Trophoblast cell (in vitro differentiated cells and primary cell): ENCODE results near the gene LEP.
"Not testable (repeated sequence)": the region's sequence is repeated elsewhere in the genome, so short reads cannot be mapped to it uniquely, and the experiment has no call there.

Experiments
- DNase-seq, 2 donors: peaks; one replicate each; pipeline ENCODE4 v3.0.0-alpha.2; 2016
- H2AFZ ChIP-seq: 2 replicates; pipeline ENCODE4 v1.6.1; 2013; ENCODE audit warnings: low read length, moderate library complexity, mild to moderate bottlenecking; ENCODE audit not compliant: insufficient read depth, poor library complexity
- H2AK5ac ChIP-seq: 2 replicates; pipeline ENCODE4 v1.6.1; 2013; ENCODE audit warnings: mild to moderate bottlenecking, low read length
- H2BK120ac ChIP-seq: 2 replicates; pipeline ENCODE4 v1.6.1; 2013; ENCODE audit warnings: low read length, mild to moderate bottlenecking, moderate library complexity; ENCODE audit not compliant: insufficient read depth, poor library complexity
- H2BK12ac ChIP-seq: 2 replicates; pipeline ENCODE4 v1.6.1; 2013; ENCODE audit warnings: mild to moderate bottlenecking, low read length, moderate library complexity
- H2BK5ac ChIP-seq: 2 replicates; pipeline ENCODE4 v1.6.1; 2013; ENCODE audit warnings: low read length, low read depth, moderate library complexity, mild to moderate bottlenecking; ENCODE audit not compliant: poor library complexity
- H3K14ac ChIP-seq: 2 replicates; pipeline ENCODE4 v1.6.1; 2013; ENCODE audit warnings: mild to moderate bottlenecking, low read length
- H3K18ac ChIP-seq: 2 replicates; pipeline ENCODE4 v1.6.1; 2013; ENCODE audit warnings: mild to moderate bottlenecking, low read length
- H3K23ac ChIP-seq: 2 replicates; pipeline ENCODE4 v1.6.1; 2013; ENCODE audit warnings: low read length
- H3K27ac ChIP-seq: 2 replicates; pipeline ENCODE4 v1.5.1; 2013; ENCODE audit warnings: low read depth, mild to moderate bottlenecking, inconsistent platforms, low read length, moderate library complexity
- H3K27me3 ChIP-seq: 2 replicates; pipeline ENCODE4 v1.6.1; 2013; ENCODE audit warnings: inconsistent platforms, mild to moderate bottlenecking, low read length, moderate library complexity; ENCODE audit not compliant: insufficient read depth
- H3K36me3 ChIP-seq, 2 experiments: 1 replicate in 1 of 2; 2 replicates in 1 of 2; pipeline ENCODE4 v1.6.1; 2013; ENCODE audit warnings: low read length in 2 of 2, mild to moderate bottlenecking in 2 of 2, moderate library complexity in 1 of 2; ENCODE audit not compliant: insufficient read depth in 2 of 2, control insufficient read depth in 1 of 2
- H3K4ac ChIP-seq: 2 replicates; pipeline ENCODE4 v1.6.1; 2013; ENCODE audit warnings: low read depth, mild to moderate bottlenecking, low read length, moderate library complexity
- H3K4me1 ChIP-seq, 2 experiments: 1 replicate in 1 of 2; 2 replicates in 1 of 2; pipeline ENCODE4 v1.6.1; 2013; ENCODE audit warnings: low read length in 2 of 2, mild to moderate bottlenecking in 2 of 2, moderate library complexity in 1 of 2; ENCODE audit not compliant: insufficient read depth in 2 of 2, control insufficient read depth in 1 of 2
- H3K4me2 ChIP-seq: 2 replicates; pipeline ENCODE4 v1.6.1; 2013; ENCODE audit warnings: inconsistent platforms, mild to moderate bottlenecking, low read length, moderate library complexity
- H3K4me3 ChIP-seq: 2 replicates; pipeline ENCODE4 v1.5.1; 2013; ENCODE audit warnings: mild to moderate bottlenecking, low read depth, low read length, inconsistent platforms
- H3K79me1 ChIP-seq: one replicate; pipeline ENCODE4 v1.6.1; 2013; ENCODE audit warnings: low read length
- H3K79me2 ChIP-seq: 2 replicates; pipeline ENCODE4 v1.6.1; 2013; ENCODE audit warnings: low read length, mild to moderate bottlenecking; ENCODE audit not compliant: control insufficient read depth, insufficient read depth, poor library complexity
- H3K9ac ChIP-seq: 2 replicates; pipeline ENCODE4 v1.6.1; 2013; ENCODE audit warnings: mild to moderate bottlenecking, low read length
- H3K9me3 ChIP-seq: 2 replicates; pipeline ENCODE4 v1.6.1; 2013; ENCODE audit warnings: low read depth, mild to moderate bottlenecking, control low read depth, inconsistent platforms, low read length; ENCODE audit not compliant: insufficient read depth
- H4K12ac ChIP-seq: 2 replicates; pipeline ENCODE4 v1.6.1; 2013; ENCODE audit warnings: low read depth, mild to moderate bottlenecking, low read length, moderate library complexity
- H4K8ac ChIP-seq: 2 replicates; pipeline ENCODE4 v1.6.1; 2013; ENCODE audit warnings: low read depth, mild to moderate bottlenecking, low read length, moderate library complexity
- H4K91ac ChIP-seq: one replicate; pipeline ENCODE4 v1.6.1; 2013; ENCODE audit warnings: low read depth, mild to moderate bottlenecking, low read length, moderate library complexity
- WGBS: extraction: QIAGEN DNeasy Blood & Tissue Kit; methylation state at CpG from one replicate; pipeline ENCODE4 v1.1.7; 2013; ENCODE audit warnings: missing lambda C conversion rate; ENCODE audit not compliant: insufficient read length, insufficient coverage; ENCODE audit errors: extremely low coverage; 5-methylcytosine and 5-hydroxymethylcytosine counted together

LEP gene

DNA sequence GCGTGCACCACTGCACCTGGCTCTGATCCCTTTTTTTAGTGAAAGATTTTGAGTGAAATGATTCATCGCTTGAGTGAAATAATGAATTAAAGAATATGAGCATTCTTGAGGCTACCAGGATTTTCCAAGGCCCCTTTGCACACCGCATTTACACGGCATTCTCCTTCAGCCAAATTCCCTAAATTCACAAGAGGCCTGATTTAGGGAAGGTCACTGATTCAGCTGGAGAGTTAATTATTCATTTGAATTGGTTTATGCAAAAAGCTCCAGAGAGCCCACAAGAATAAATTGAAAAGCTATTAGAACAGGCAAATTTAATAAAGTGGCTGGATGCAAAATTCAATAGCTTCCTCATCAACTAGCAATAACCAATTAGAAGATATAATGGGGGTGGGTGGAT is 46.5 kb downstream of the LEP start:
- Histone ChIP-seq H3K27ac (no peak overlapping the region), H3K79me2 (no peaks in the 10 kb centered on the region), H3K9ac (no peak overlapping the region), H2AK5ac (no peak overlapping the region), H2BK120ac (no peak overlapping the region), H2BK12ac (no peak overlapping the region), H3K4me1 (no peaks in the 10 kb centered on the region), H3K18ac (no peak overlapping the region), H2BK5ac (no peak overlapping the region), H3K4me3 (no peak overlapping the region), H2AFZ (no peak overlapping the region), H3K27me3 (no peaks in the 10 kb centered on the region), H3K36me3 (no peaks in the 10 kb centered on the region), H4K8ac (no peak overlapping the region), H3K23ac (no peak overlapping the region), H4K91ac (no peak overlapping the region), H3K9me3 (peaks cover 2% of the 10 kb centered on the region), H3K4ac (no peak overlapping the region), H4K12ac (no peak overlapping the region), H3K14ac (no peak overlapping the region), H3K4me2 (no peak overlapping the region), H3K79me1 (no peaks in the 10 kb centered on the region)
- no peak for DNase-seq
- no CpG with 5 or more reads among the region's 4 CpGs for WGBS

DNA sequence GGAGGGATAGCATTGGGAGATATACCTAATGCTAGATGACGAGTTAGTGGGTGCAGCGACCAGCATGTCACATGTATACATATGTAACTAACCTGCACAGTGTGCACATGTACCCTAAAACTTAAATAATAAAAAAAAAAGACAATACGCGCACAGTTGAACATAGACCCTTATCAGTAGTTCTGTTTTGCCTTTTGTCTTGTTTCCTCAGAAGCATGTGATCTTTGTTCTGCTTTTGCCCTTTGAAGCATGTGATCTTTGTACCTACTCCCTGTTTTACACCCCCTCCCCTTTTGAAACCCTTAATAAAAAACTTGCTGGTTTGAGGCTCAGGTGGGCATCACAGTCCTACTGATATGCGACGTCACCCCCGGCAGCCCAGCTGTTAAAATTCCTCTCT is 56.9 kb downstream of the LEP start:
- not testable (repeated sequence) for H3K4ac ChIP-seq, H2BK5ac ChIP-seq, H3K79me2 ChIP-seq, H4K91ac ChIP-seq, DNase-seq, H3K18ac ChIP-seq, H3K9ac ChIP-seq, H3K14ac ChIP-seq, H3K23ac ChIP-seq, H3K27me3 ChIP-seq, H4K8ac ChIP-seq, H3K4me3 ChIP-seq, H3K27ac ChIP-seq, H3K36me3 ChIP-seq, H3K4me1 ChIP-seq, H3K79me1 ChIP-seq, H3K4me2 ChIP-seq, H3K9me3 ChIP-seq, H2BK120ac ChIP-seq, H4K12ac ChIP-seq, H2BK12ac ChIP-seq, H2AFZ ChIP-seq, H2AK5ac ChIP-seq
- WGBS = no CpG with 5 or more reads among the region's 7 CpGs

DNA sequence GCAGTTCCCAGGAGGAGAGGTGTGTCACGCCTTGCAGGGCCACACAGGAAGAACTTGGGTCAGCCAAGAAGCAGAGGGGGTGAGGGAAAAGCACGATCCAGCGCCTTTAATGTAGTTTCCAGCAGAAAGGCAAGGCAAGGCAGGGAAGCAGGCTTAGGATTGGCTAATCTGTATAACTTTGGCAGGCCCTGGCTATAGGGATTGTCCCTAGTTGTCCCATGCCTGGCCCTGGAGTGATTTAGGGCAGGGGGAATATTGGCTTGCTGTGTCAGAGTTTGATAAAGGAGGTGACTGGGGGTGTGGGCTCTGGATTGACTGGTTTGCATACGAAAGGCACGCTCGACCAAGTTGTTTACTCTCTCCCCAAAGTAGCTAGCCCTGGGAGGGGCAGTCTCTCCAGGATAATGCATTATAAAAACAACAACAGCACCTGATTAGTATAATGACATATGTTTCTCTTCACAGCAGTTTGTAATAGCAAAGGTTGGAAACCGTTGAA is 58.1 kb downstream of the LEP start:
- H3K4ac ChIP-seq = no peak overlapping the region
- no peaks in the 10 kb centered on the region for H3K4me1 ChIP-seq
- no peak for DNase-seq
- H3K9me3 ChIP-seq = no peaks in the 10 kb centered on the region
- H3K4me3 ChIP-seq = no peak overlapping the region
- no peaks in the 10 kb centered on the region for H3K79me1 ChIP-seq
- H2AFZ ChIP-seq = no peak overlapping the region
- H3K4me2 ChIP-seq = no peak overlapping the region
- peaks cover 6 to 7% of the 10 kb centered on the region in 2 experiments for H3K36me3 ChIP-seq
- no peak overlapping the region for H2BK12ac ChIP-seq
- no CpG with 5 or more reads among the region's 7 CpGs for WGBS
- no peak overlapping the region for H4K91ac ChIP-seq
- no peak overlapping the region for H2BK5ac ChIP-seq
- no peak overlapping the region for H3K23ac ChIP-seq
- no peaks in the 10 kb centered on the region for H3K79me2 ChIP-seq
- no peak overlapping the region for H2BK120ac ChIP-seq
- H3K27me3 ChIP-seq = no peaks in the 10 kb centered on the region
- no peak overlapping the region for H4K8ac ChIP-seq
- H3K9ac ChIP-seq = no peak overlapping the region
- H3K18ac ChIP-seq = no peak overlapping the region
- no peak overlapping the region for H3K14ac ChIP-seq
- no peak overlapping the region for H2AK5ac ChIP-seq
- H4K12ac ChIP-seq = no peak overlapping the region
- no peak overlapping the region for H3K27ac ChIP-seq

DNA sequence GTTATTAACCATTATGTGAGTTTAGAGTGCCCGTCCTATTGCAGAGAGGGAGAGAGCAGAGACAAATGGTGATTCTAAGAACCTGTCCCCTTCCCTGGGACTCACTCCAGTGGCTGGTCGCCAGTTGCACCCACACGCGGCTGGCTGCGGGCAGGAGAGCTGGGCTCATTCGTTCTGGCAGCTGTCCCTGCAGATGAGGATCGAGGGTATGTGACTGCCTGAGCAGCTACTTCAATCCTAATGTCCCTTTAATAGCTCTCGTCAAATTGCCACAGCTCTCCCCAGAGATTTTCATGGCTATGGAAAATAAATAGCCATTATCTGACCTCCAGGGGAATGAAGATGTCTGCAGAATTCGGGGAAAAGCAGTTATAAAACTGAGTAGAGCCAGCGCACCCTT is 61.1 kb downstream of the LEP start:
- WGBS = no CpG with 5 or more reads among the region's 10 CpGs
- no peak overlapping the region for H4K12ac ChIP-seq

More for the DNA sequence above, 61.1 kb downstream of the LEP start:
- no peak overlapping the region for H2BK12ac ChIP-seq
- no peak overlapping the region for H2AFZ ChIP-seq
- no peak overlapping the region for H3K4me3 ChIP-seq
- H3K27me3 ChIP-seq = no peaks in the 10 kb centered on the region
- no peak overlapping the region for H2BK120ac ChIP-seq
- H3K4ac ChIP-seq = no peak overlapping the region
- H3K79me1 ChIP-seq = no peaks in the 10 kb centered on the region
- no peak overlapping the region for H3K23ac ChIP-seq
- no peak overlapping the region for H2AK5ac ChIP-seq
- H4K91ac ChIP-seq = no peak overlapping the region
- H2BK5ac ChIP-seq = no peak overlapping the region
- H3K9me3 ChIP-seq = no peaks in the 10 kb centered on the region
- no peak for DNase-seq
- peaks cover 16 to 22% of the 10 kb centered on the region in 2 experiments for H3K36me3 ChIP-seq
- no peak overlapping the region for H3K18ac ChIP-seq
- no peaks in the 10 kb centered on the region for H3K79me2 ChIP-seq
- H3K4me1 ChIP-seq = no peaks in the 10 kb centered on the region
- no peak overlapping the region for H3K4me2 ChIP-seq
- no peak overlapping the region for H3K14ac ChIP-seq
- no peak overlapping the region for H3K27ac ChIP-seq
- no peak overlapping the region for H4K8ac ChIP-seq
- H3K9ac ChIP-seq = no peak overlapping the region
